Activated CD4-positive, alpha-beta T cell treated with anti-CD3 and anti-CD28 coated beads, Interleukin-2, amount 10 ng/mL, durations not matched to agents 7 days and 5 days (primary cell): ENCODE data around the gene LRRC75A. TPM values are rescaled to one million over a fixed set of nuclear protein-coding genes. Genes with fewer than 3 reads are reported as not detected.
"Not testable (repeated sequence)": the region's sequence is repeated elsewhere in the genome, so short reads cannot be mapped to it uniquely, and the experiment has no call there.

Experiments used
- CTCF ChIA-PET: fragments of 350-600 bp; sonication (Branson Sonifier 250); formaldehyde crosslinking; loops from one replicate; lab custom pipeline; 2021; ENCODE audit warnings: antibody characterized with exemption; lab: Charles Lee
- POLR2A ChIA-PET: fragments of 350-600 bp; sonication (Branson Sonifier 250); formaldehyde crosslinking; loops from one replicate; lab custom pipeline; 2021; ENCODE audit warnings: antibody characterized with exemption; lab: Charles Lee
- DNase-seq: peaks from one replicate; pipeline ENCODE4 v3.0.0-alpha.2; 2020
- H3K27ac Mint-ChIP-seq: one replicate; pipeline ENCODE4 v1.8.0; 2021; ENCODE audit warnings: mild to moderate bottlenecking, moderate library complexity, mixed read lengths
- H3K27me3 Mint-ChIP-seq: one replicate; pipeline ENCODE4 v1.8.0; 2021; ENCODE audit warnings: mixed read lengths
- H3K36me3 Mint-ChIP-seq: one replicate; pipeline ENCODE4 v1.8.0; 2021; ENCODE audit warnings: low read depth, mixed read lengths
- H3K4me1 Mint-ChIP-seq: one replicate; pipeline ENCODE4 v1.8.0; 2021; ENCODE audit warnings: mixed read lengths
- H3K4me3 Mint-ChIP-seq: one replicate; pipeline ENCODE4 v1.8.0; 2021; ENCODE audit warnings: mild to moderate bottlenecking, moderate library complexity, mixed read lengths
- H3K9me3 Mint-ChIP-seq: one replicate; pipeline ENCODE4 v1.8.0; 2021; ENCODE audit warnings: mixed read lengths
- total RNA-seq, 2 experiments: library from RNA; stranded (reverse); gene quantifications; one replicate each; pipeline ENCODE4 v1.2.3, GENCODE V29; 2021

LRRC75A gene
- total RNA-seq, 2 experiments from 2014 or later: 1.7 to 2.0 TPM

DNA sequence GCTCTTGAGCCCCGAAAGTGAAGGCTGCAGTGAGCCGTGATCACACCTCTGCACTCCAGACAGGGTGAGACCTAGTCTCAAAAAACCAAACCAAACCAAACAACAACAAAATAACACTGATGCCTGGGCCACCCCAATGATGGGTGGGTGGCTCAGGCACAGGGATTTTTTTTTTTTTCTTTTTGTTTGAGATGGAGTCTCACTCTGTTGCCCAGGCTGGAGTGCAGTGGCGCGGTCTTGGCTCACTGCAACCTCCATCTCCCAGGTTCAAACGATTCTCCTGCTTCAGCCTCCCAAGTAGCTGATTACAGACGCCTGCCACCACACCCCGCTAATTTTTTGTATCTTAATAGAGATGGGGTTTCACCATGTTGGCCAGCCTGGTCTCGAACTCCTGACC lies 39.7 kb downstream of the LRRC75A start:
- H3K27me3 Mint-ChIP-seq, H3K9me3 Mint-ChIP-seq, DNase-seq, H3K4me3 Mint-ChIP-seq, POLR2A ChIA-PET, H3K27ac Mint-ChIP-seq: not testable (repeated sequence)
- Mint-ChIP-seq H3K4me1 (peaks cover 17% of the 10 kb centered on the region), H3K36me3 (peaks cover 20% of the 10 kb centered on the region)
- CTCF ChIA-PET: interaction anchor here (0.8 to 4.1 kb wide), 6 partner anchors 10 to 84 kb away, joined by 3 to 27 read pairs (median 7); partner anchors contain the start of gene UBB

DNA sequence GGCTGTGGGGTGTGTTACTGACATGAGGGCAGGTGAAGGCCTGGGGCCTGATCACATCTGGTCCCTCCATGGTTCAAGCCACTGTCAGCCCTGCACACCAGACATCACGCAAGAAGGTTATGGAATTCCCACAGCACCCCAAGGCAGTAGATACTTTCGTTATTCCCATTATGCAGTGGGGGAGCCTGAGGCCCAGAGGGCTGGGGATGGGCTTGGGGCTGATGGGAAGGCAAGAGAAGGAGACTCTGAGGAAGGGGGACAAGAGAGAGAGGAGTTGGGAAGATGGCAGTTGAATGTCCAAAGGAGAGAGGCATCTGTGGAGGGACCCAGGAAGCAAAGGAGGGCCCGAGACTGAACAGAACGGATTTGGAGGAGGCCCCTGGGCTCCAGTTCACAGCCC lies 42.0 kb downstream of the LRRC75A start:
- no peak for DNase-seq
- Mint-ChIP-seq H3K27ac (peak overlapping the region; percentile 74), H3K36me3 (peaks cover 26% of the 10 kb centered on the region), H3K9me3 (no peaks in the 10 kb centered on the region), H3K4me1 (peaks cover 21% of the 10 kb centered on the region), H3K27me3 (no peaks in the 10 kb centered on the region), H3K4me3 (no peak overlapping the region)
- CTCF ChIA-PET: interaction anchor here (0.5 to 1.6 kb wide), 4 partner anchors 15 to 429 kb away, joined by 3 to 4 read pairs (median 3); no protein-coding TSS in a partner anchor
- POLR2A ChIA-PET: no interaction called here

DNA sequence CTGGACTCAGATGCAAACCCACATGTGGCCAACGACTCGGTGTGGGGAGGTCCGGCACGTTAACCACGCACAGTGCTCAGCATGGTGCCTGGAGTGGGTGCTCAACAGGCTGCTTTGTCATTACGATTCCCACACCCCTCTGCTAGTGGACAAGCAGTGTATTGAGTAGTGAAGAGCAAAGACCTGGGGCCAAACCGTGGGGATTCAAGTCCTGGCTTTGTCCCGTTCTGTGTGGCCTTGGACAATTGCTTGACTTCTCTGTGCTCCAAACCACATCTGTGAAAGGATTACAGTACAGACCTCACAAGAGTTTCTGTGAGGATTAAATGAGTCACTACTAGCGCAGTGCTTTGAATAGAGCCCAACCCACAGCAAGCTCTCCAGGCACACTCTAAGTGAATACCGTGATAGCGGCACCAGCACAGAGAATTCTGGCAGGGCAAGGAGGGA lies 42.8 kb downstream of the LRRC75A start:
- H3K4me3 Mint-ChIP-seq: no peak overlapping the region
- H3K4me1 Mint-ChIP-seq: peaks cover 25% of the 10 kb centered on the region
- no peak for DNase-seq
- H3K27ac Mint-ChIP-seq: no peak overlapping the region
- H3K27me3 Mint-ChIP-seq: no peaks in the 10 kb centered on the region
- H3K36me3 Mint-ChIP-seq: peaks cover 30% of the 10 kb centered on the region
- CTCF ChIA-PET: no interaction called here
- H3K9me3 Mint-ChIP-seq: no peaks in the 10 kb centered on the region
- POLR2A ChIA-PET: no interaction called here

DNA sequence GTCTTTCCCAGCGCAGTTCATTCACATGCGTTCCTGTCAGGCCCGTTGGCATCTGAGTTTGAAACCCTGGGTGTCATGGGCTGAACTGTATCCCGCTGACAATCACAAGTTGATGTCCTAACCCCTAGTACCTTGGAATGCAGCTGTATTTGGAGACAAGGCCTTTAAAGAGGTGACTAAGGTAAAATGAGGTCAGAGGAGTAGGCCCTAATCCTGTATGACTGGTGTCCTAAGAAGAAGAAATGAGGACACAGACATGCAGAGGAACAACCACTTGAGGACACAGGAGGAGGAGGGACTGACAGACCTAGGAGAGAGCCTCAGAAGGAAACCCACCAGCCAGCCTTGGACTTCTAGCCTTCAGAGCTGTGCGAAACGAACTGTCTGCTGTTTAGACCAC lies 43.5 kb downstream of the LRRC75A start:
- Mint-ChIP-seq H3K4me3 (no peak overlapping the region), H3K27ac (no peak overlapping the region), H3K27me3 (no peaks in the 10 kb centered on the region), H3K4me1 (peaks cover 25% of the 10 kb centered on the region), H3K9me3 (no peaks in the 10 kb centered on the region), H3K36me3 (peaks cover 31% of the 10 kb centered on the region)
- no peak for DNase-seq
- ChIA-PET CTCF (no interaction called here), POLR2A (no interaction called here)

DNA sequence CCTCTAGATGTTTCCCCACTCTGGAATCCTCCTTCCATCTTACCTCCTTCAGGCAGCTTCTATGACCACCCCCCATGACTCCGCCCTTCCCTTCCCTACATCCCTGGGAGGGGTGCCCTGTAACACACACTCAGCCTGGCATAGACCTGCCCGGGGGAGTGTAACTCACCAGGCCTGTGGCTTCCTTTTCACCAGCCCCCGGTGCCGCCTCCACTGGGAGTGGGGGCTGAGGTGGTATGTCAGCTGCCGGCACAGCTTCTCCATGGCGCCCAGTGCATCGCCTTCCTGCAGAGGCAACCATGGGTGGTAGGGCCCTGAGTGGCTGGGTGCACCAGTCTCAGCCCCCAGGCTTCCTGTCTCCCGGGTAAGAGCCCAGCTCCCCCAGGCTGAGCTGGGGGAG lies 44.3 kb downstream of the LRRC75A start:
- H3K4me3 Mint-ChIP-seq: no peak overlapping the region
- H3K27me3 Mint-ChIP-seq: no peaks in the 10 kb centered on the region
- ChIA-PET POLR2A (no interaction called here), CTCF (interaction anchor here (1.2 kb wide), 1 partner anchor 10 kb away, joined by 3 read pairs; no protein-coding TSS in a partner anchor)
- H3K4me1 Mint-ChIP-seq: peaks cover 27% of the 10 kb centered on the region
- no peaks in the 10 kb centered on the region for H3K9me3 Mint-ChIP-seq
- no peak overlapping the region for H3K27ac Mint-ChIP-seq
- H3K36me3 Mint-ChIP-seq: peaks cover 33% of the 10 kb centered on the region
- DNase-seq: no peak

DNA sequence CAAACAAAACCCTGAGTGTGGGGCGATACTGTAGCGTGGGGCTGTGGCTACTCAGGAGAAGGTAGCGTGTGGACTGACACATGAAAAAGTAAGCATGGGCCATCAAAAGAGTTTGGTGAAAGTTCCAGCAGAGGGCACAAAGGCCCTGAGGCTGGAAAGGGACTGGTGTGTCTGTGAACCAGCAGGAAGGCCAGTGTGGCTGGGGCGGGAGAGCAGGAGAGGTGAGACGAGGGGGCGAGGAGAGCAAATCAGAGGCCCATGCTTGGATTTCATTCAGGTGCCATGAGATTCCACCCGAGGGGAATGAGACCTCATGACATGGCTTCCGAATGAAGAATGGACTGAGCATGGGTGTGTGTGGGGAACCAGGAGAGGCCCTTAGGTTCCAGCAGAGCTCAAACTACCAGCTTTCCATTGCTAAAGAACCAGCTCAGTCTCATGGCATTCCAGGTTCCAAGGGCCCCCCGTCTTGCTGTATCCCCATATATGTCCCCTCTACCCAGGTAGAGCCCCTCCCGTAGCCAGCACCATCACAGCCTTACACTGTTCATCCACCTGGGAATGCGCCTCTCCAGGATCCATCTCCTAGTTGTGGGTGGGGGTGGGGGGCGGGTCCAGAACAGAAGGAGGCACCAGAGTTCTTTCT lies 45.5 kb downstream of the LRRC75A start:
- POLR2A ChIA-PET: interaction anchor here (0.7 kb wide), 1 partner anchor 73 kb away, joined by 3 read pairs; no protein-coding TSS in a partner anchor

DNA sequence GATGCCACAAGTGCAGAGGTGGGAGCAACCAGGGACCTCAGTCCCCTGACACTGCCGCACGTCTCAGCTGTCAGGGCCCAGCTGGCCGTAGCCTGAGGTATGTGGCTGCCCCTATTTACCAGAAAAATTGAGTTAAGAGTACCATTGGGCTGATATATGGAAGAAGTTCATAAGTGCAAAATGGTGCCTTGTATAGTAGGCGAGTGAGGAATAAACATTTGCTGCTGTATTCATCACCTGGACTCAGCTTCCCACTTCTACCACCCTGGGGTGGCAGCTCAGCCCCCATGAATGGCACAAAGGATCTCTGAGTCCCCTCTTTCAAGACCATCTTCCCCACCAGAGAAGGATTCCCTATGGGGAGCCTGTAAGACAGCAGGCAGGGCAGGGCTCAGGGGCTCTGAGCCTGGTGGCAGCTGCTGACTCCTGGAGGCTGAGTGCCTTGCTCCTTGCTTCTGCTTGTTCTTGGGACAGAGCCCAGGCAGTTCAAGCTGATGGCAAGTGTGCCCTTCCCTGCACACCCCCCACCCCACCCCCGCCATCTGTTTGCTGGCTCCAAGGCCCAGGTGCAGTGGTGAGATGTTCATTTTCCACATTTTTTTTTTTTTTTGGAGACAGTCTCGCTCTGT lies 47.6 kb downstream of the LRRC75A start:
- Mint-ChIP-seq H3K4me1 (peaks cover 50% of the 10 kb centered on the region), H3K27ac (no peak overlapping the region), H3K9me3 (no peaks in the 10 kb centered on the region), H3K4me3 (no peak overlapping the region), H3K27me3 (no peaks in the 10 kb centered on the region), H3K36me3 (peaks cover 63% of the 10 kb centered on the region)
- DNase-seq: no peak
- ChIA-PET POLR2A (no interaction called here), CTCF (interaction anchor here (1.0 to 1.3 kb wide), 2 partner anchors 11 to 17 kb away, joined by 3 read pairs; no protein-coding TSS in a partner anchor)

More for the DNA sequence above, 45.5 kb downstream of the LRRC75A start:
- Mint-ChIP-seq H3K4me3 (no peak overlapping the region), H3K4me1 (peaks cover 39% of the 10 kb centered on the region), H3K27me3 (no peaks in the 10 kb centered on the region), H3K36me3 (peaks cover 45% of the 10 kb centered on the region), H3K9me3 (no peaks in the 10 kb centered on the region), H3K27ac (peak overlapping the region; percentile 50)
- no peak for DNase-seq
- CTCF ChIA-PET: interaction anchor here (1.2 kb wide), 1 partner anchor 12 kb away, joined by 3 read pairs; no protein-coding TSS in a partner anchor

DNA sequence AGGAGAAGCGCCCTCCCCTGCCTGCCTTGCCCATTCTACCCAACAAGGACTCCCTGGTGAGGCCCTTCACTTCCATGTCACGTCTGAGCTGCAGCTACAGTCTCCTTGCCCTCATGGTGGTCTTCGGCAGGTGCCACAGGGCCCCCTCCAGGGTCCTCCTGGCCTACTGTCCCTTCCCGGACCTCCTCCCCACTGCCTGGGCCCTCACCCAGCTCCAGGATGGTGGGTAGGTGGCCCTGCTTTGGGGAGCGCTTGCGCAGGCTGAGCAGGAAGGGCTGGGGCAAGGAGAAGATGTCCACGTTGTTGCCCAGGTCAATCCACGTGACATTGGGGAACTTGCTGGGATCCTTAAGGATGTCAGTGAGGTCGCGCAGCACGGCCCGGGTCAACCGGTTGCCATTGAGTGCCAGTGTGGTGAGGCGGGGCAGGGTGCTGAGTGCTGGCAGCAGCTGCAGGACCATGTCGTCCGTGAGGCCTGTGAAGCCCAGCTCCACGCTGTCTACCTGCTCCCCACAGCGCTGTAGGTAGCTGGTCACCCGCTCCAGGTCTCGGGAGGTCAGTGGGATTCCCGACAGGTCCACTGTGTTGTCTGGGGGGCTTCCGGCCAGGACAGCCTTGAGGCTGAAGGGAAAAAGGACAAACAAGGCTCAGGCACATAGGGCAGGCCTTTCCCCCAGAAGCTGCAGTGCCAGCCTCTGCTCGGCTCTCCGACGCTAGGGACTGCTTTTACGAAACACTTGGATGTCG lies 48.3 kb downstream of the LRRC75A start:
- H3K9me3 Mint-ChIP-seq: no peaks in the 10 kb centered on the region
- no peak overlapping the region for H3K4me3 Mint-ChIP-seq
- ChIA-PET CTCF (interaction anchor here (1.3 to 4.0 kb wide), 2 partner anchors 9 to 11 kb away, joined by 3 to 27 read pairs; no protein-coding TSS in a partner anchor), POLR2A (no interaction called here)
- H3K4me1 Mint-ChIP-seq: peaks cover 49% of the 10 kb centered on the region
- no peaks in the 10 kb centered on the region for H3K27me3 Mint-ChIP-seq
- DNase-seq: no peak
- H3K27ac Mint-ChIP-seq: no peak overlapping the region
- peaks cover 65% of the 10 kb centered on the region for H3K36me3 Mint-ChIP-seq

DNA sequence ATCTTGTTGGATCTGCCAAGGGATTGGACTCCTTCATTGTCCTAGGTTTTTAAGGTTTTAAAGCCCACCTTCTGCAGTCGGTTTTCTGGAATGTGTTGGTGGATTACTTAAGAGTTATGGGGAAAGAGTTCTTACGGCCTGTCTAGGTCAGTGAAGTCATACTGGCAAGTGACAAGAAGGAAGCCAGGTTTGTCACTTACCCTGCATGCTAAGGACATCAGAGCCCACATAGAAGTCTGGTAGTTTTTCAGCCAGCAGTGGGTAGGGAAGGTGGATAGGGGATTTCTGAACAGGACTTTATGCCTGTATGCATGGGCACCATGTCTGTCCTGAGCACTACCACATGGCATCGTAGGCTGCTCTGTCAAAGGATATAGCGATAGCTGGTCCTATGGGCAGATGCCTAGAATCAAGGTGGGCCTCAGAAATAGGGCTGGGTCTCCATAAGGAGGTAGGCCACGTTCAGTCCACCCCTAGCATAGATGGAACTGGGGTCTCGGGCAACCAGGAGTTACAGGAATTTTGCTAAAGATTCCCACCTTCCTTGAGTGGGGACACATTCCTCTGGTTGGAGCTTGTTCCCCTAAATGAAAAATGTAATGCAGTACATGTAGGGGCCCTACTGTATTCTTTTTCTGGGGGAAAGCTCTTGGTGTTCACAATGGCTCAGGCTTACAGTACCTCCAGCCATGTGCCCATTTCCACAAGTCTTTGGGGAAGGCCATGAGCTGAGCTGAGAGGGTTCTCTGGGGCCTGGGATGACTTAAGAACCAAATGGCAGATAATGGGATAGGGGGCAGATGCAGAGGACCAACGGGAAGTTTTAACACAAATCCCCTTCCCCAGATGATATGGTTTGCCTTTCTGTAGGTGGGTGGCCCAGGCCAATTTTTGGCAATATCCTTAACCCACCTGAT lies 49.1 kb downstream of the LRRC75A start:
- Mint-ChIP-seq H3K27ac (peak overlapping the region; percentile 68), H3K4me3 (no peak overlapping the region), H3K36me3 (peaks cover 57% of the 10 kb centered on the region), H3K4me1 (peaks cover 52% of the 10 kb centered on the region), H3K9me3 (no peaks in the 10 kb centered on the region), H3K27me3 (no peaks in the 10 kb centered on the region)
- CTCF ChIA-PET: interaction anchor here (0.5 to 4.0 kb wide), 3 partner anchors 10 to 197 kb away, joined by 3 to 27 read pairs (median 3); no protein-coding TSS in a partner anchor
- POLR2A ChIA-PET: no interaction called here
- DNase-seq: no peak

DNA sequence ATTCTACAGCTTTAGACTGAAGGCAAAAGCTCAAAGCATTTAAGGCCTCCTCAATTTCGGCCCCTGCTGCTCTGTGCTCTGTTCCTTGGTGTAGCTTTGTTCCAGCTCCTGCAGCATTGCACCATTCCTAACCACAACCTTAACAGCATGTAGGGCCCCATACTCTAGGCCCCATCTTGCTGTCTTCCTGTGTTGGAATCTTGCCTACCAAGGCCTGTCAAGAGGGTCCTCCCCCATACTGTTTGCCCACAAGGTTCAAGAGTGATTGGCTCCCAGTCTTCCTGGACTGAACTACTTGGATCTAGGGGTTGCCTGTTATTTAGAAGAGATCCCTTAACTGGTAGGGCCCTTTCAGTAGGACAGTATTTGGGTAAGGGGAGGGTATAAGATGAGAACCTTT lies 49.9 kb downstream of the LRRC75A start:
- CTCF ChIA-PET: interaction anchor here (0.5 to 4.0 kb wide), 4 partner anchors 10 to 198 kb away, joined by 3 to 27 read pairs (median 4); no protein-coding TSS in a partner anchor
- H3K4me1 Mint-ChIP-seq: peaks cover 52% of the 10 kb centered on the region
- peak overlapping the region; percentile 50 for H3K4me3 Mint-ChIP-seq
- H3K27me3 Mint-ChIP-seq: no peaks in the 10 kb centered on the region
- POLR2A ChIA-PET: no interaction called here
- H3K36me3 Mint-ChIP-seq: peaks cover 56% of the 10 kb centered on the region
- H3K9me3 Mint-ChIP-seq: no peaks in the 10 kb centered on the region
- H3K27ac Mint-ChIP-seq: peak overlapping the region; percentile 50
- no peak for DNase-seq

DNA sequence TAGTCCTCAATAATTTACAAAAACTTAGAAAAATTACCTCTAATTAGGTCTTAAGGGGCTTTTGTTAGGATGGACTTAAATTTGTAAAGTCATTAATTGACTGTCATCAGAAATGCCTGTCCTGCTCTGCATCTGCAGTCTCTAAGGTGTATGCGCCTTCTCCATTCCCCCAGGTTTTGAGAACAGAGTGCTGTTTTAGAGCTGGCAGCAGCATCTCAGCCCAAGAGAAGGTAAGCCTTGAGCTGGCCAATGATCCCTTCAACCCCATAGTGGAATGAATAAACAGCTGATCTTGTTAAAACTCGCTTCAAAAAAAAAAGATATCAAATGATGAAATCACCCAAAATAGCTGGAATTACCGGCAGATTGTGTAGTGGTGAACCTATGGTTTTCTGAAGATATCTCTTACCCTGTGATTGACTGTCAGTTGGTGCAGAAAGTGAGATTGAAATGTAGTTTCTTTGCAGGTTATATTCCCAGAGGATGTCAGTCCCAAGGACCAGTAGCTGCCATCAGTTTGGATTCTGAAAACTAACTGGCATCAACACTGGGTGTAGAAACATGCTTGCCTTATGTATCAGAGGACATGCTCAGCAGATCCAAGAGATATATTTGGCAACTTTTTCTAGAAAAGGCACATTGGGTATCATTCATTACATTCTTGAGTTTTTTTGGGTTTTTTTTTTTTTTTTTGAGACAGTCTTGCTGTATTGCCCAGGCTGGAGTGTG lies 50.9 kb downstream of the LRRC75A start:
- POLR2A ChIA-PET: no interaction called here

More for the DNA sequence above, 50.9 kb downstream of the LRRC75A start:
- H3K4me3 Mint-ChIP-seq: peak overlapping the region; percentile 100
- peaks cover 54% of the 10 kb centered on the region for H3K36me3 Mint-ChIP-seq
- no peaks in the 10 kb centered on the region for H3K9me3 Mint-ChIP-seq
- H3K4me1 Mint-ChIP-seq: peaks cover 54% of the 10 kb centered on the region
- DNase-seq: no peak
- CTCF ChIA-PET: interaction anchor here (1.1 to 4.0 kb wide), 3 partner anchors 11 to 27 kb away, joined by 4 to 27 read pairs (median 4); no protein-coding TSS in a partner anchor
- peak overlapping the region; percentile 77 for H3K27ac Mint-ChIP-seq
- H3K27me3 Mint-ChIP-seq: no peaks in the 10 kb centered on the region
